GM06990 (cell line): ENCODE results near the gene PTPRS.

ENCODE experiments used
- DNase-seq: peaks from one replicate; pipeline ENCODE4 v3.0.0-alpha.2; 2011; ENCODE audit not compliant: insufficient read length; ENCODE audit errors: extremely low read depth
- H3K27me3 ChIP-seq: replicated peaks from 2 replicates; pipeline ENCODE4 v1.6.0; 2011; ENCODE audit warnings: low read length; ENCODE audit not compliant: control insufficient read depth, insufficient read depth
- H3K36me3 ChIP-seq: 2 replicates; pipeline ENCODE4 v1.5.1; 2011; ENCODE audit warnings: low read length; ENCODE audit not compliant: control insufficient read depth, insufficient read depth
- H3K4me3 ChIP-seq: replicated peaks from 2 replicates; pipeline ENCODE4 v1.5.1; 2011; ENCODE audit warnings: low read depth, mild to moderate bottlenecking, control low read depth, low read length
- TF ChIP-seq, protein P1 (sequence below): IDR thresholded peaks from 2 replicates; pipeline ENCODE4 v1.5.1; 2011; ENCODE audit warnings: low read length, control low read depth, mild to moderate bottlenecking, inconsistent platforms; ENCODE audit not compliant: insufficient read depth, poor library complexity, severe bottlenecking

The PTPRS gene

GRCh38 chr19:5309438-5310204, 31.0 kb downstream of the PTPRS start:
- TF ChIP-seq, protein P1, sequence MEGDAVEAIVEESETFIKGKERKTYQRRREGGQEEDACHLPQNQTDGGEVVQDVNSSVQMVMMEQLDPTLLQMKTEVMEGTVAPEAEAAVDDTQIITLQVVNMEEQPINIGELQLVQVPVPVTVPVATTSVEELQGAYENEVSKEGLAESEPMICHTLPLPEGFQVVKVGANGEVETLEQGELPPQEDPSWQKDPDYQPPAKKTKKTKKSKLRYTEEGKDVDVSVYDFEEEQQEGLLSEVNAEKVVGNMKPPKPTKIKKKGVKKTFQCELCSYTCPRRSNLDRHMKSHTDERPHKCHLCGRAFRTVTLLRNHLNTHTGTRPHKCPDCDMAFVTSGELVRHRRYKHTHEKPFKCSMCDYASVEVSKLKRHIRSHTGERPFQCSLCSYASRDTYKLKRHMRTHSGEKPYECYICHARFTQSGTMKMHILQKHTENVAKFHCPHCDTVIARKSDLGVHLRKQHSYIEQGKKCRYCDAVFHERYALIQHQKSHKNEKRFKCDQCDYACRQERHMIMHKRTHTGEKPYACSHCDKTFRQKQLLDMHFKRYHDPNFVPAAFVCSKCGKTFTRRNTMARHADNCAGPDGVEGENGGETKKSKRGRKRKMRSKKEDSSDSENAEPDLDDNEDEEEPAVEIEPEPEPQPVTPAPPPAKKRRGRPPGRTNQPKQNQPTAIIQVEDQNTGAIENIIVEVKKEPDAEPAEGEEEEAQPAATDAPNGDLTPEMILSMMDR, result peak; percentile 5
- no peak for DNase-seq
- H3K27me3 ChIP-seq, result no peaks in the 10 kb centered on the region; the same call in 1 of the 2 replicates
- no peak overlapping the region for H3K4me3 ChIP-seq
- no peaks in the 10 kb centered on the region for H3K36me3 ChIP-seq

DNA sequence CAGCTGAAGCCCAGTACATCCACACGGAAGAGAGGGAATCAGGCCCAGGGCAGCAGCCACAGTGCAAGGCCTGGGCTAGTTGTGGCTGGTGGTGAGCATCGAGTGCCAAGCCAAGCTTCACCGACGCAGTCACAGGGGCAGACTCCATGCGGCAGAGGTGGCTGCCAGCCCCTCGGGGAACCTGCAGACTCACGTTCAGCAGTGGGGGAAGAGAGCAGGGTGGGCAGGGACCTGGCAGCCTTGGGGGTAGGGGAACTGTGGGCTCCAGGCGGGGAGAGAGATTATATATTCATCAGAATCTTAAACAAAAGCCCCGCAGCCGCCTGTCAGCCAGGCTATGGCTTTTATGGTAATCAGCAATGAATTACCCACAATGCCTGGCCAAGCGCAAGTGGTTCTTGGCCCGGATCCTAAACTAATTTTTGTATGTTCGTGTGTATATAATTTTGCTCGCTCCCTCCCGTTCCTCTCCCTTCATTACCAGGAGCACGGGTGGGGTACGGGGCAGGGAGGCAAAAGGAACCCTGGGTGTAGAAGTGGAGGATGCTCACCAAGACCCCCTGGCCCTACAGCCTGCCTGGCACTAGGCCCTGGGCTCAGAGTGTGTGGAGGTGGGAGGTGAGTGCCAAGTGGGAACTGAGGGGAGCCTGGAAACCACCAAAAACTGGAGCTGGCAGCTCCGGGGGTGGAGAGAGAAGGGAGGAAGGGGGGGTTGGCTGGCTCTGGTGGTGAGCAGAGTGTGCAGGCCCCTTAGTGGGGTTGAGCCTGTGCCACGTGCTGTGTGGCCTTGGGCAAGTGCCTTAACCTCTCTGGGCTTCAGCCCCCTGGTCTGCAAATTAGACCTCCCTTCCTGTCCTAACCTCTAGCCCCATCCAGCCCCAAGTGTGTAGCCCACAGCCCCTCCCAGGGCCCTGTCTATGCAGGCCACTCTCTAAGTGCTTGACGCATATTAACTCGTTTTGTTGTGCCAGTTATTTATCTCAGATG, 31.9 kb downstream of the PTPRS start:
- Histone ChIP-seq H3K4me3 (no peak overlapping the region), H3K36me3 (no peaks in the 10 kb centered on the region), H3K27me3 (no peaks in the 10 kb centered on the region; the same call in 1 of the 2 replicates)
- TF ChIP-seq, protein P1, result no peak
- DNase-seq, result no peak

- DNase-seq, result no peak
- H3K36me3 ChIP-seq, result no peaks in the 10 kb centered on the region
- H3K4me3 ChIP-seq, result no peak overlapping the region
- no peaks in the 10 kb centered on the region; the same call in 1 of the 2 replicates for H3K27me3 ChIP-seq
- TF ChIP-seq, protein P1, result no peak
These were observed 33.0 kb downstream of the PTPRS start for GRCh38 chr19:5307655-5308054.

DNA sequence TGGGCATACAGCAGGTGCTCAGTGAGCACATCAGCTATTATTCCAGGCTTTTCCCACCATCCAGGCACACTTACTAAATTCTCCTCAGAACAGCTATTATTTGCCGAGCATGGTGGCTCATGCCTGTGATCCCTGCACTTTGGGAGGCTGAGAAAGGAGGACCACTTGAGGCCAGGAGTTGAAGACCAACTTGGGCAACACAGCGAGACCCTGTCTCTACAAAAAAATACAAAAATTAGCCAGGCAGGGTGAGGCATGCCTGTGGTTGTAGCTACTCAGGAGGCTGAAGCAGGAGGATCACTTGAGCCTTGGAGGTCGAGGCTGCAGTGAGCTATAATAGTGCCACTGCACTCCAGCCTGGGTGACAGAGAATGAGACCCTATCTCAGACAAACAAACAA, 35.4 kb downstream of the PTPRS start:
- TF ChIP-seq, protein P1, result no peak
- Histone ChIP-seq H3K27me3 (no peaks in the 10 kb centered on the region; the same call in 1 of the 2 replicates), H3K4me3 (no peak overlapping the region), H3K36me3 (no peaks in the 10 kb centered on the region)
- no peak for DNase-seq

DNA sequence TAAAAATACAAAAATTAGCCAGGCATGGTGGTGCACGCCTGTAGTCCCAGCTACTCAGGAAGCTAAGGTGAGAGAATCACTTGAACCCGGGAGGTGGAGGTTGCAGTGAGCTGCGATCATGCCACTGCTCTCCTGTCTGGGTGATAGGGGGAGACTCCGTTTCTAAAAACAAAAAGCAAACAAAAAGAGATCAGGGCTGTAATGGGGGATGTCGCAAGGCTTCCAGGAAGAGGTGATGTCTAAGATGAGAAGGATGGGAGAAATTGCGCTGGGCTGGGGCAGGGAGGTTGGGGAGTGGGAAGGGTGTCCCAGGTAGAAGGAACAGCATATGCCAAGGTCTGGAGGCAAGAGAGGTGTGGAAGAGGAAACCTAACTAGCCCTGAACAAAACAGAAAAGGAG, 36.1 kb downstream of the PTPRS start:
- no peaks in the 10 kb centered on the region; the same call in 1 of the 2 replicates for H3K27me3 ChIP-seq
- DNase-seq, result no peak
- TF ChIP-seq, protein P1, result no peak

More for the DNA sequence above, 36.1 kb downstream of the PTPRS start:
- Histone ChIP-seq H3K36me3 (no peaks in the 10 kb centered on the region), H3K4me3 (no peak overlapping the region)
